ENCODE measurements around the gene PPP1R12C.

PPP1R12C gene

GRCh38 chr19:55091126-55091910, 26.1 kb downstream of the PPP1R12C start:
- ATAC-seq, result no peak
- no peak for TF ChIP-seq PATZ1 (CRISPR knock-in tag; IDR thresholded peaks at IDR 0.05; ENCODE audit: borderline replicate concordance)
- no peak for TF ChIP-seq CSRNP3 (CRISPR knock-in tag; IDR thresholded peaks at IDR 0.05)
- TF ChIP-seq TCF4 (CRISPR knock-in tag; IDR thresholded peaks at IDR 0.05; ENCODE audit: borderline replicate concordance), result no peak
- TF ChIP-seq POU6F1 (CRISPR knock-in tag; IDR thresholded peaks at IDR 0.05; ENCODE audit: borderline replicate concordance, low read depth), result no peak
- no peak for TF ChIP-seq ISL1 (CRISPR knock-in tag; IDR thresholded peaks at IDR 0.05)
- TF ChIP-seq CREB5 (CRISPR knock-in tag; IDR thresholded peaks at IDR 0.05; ENCODE audit: low read depth), result no peak
- no peak for TF ChIP-seq CSDC2 (CRISPR knock-in tag; IDR thresholded peaks at IDR 0.05)
- no peak for TF ChIP-seq PPARA (CRISPR knock-in tag; IDR thresholded peaks at IDR 0.05; ENCODE audit: borderline replicate concordance)
- no peak for TF ChIP-seq SNAI2 (CRISPR knock-in tag; IDR thresholded peaks at IDR 0.05)
- TF ChIP-seq ZC3H10 (CRISPR knock-in tag; IDR thresholded peaks at IDR 0.05), result no peak
- no peak for TF ChIP-seq ZFP3 (CRISPR knock-in tag; IDR thresholded peaks at IDR 0.05)
- no peak for TF ChIP-seq ARNTL (CRISPR knock-in tag; IDR thresholded peaks at IDR 0.05; ENCODE audit: borderline replicate concordance, low read depth)
- TF ChIP-seq TOX (CRISPR knock-in tag; IDR thresholded peaks at IDR 0.05; ENCODE audit: borderline replicate concordance), result no peak
- TF ChIP-seq RARB (CRISPR knock-in tag; IDR thresholded peaks at IDR 0.05), result no peak
- TF ChIP-seq ESRRG (CRISPR knock-in tag; IDR thresholded peaks at IDR 0.05), result no peak
- TF ChIP-seq OSR1 (CRISPR knock-in tag; IDR thresholded peaks at IDR 0.05), result no peak
- TF ChIP-seq ZNF8 (CRISPR knock-in tag; IDR thresholded peaks at IDR 0.05), result no peak
- TF ChIP-seq ZNF70 (CRISPR knock-in tag; IDR thresholded peaks at IDR 0.05), result no peak
- no peak for TF ChIP-seq GLIS3 (CRISPR knock-in tag; IDR thresholded peaks at IDR 0.05)
- no peak for TF ChIP-seq ZFP30 (CRISPR knock-in tag; IDR thresholded peaks at IDR 0.05)

GRCh38 chr19:55090564-55090963, 26.9 kb downstream of the PPP1R12C start:
- TF ChIP-seq ESRRG (CRISPR knock-in tag; IDR thresholded peaks at IDR 0.05) (no peak), GLIS3 (CRISPR knock-in tag; IDR thresholded peaks at IDR 0.05) (no peak), POU6F1 (CRISPR knock-in tag; IDR thresholded peaks at IDR 0.05; ENCODE audit: borderline replicate concordance, low read depth) (no peak), ZNF70 (CRISPR knock-in tag; IDR thresholded peaks at IDR 0.05) (no peak)
- ATAC-seq, result no peak

GRCh38 chr19:55089342-55089944, 28.0 kb downstream of the PPP1R12C start:
- no peak for ATAC-seq
- TF ChIP-seq RARB (CRISPR knock-in tag; IDR thresholded peaks at IDR 0.05), result no peak
- TF ChIP-seq CSDC2 (CRISPR knock-in tag; IDR thresholded peaks at IDR 0.05), result no peak
- no peak for TF ChIP-seq PPARA (CRISPR knock-in tag; IDR thresholded peaks at IDR 0.05; ENCODE audit: borderline replicate concordance)
- no peak for TF ChIP-seq ZNF8 (CRISPR knock-in tag; IDR thresholded peaks at IDR 0.05)
- TF ChIP-seq ESRRG (CRISPR knock-in tag; IDR thresholded peaks at IDR 0.05), result no peak
- TF ChIP-seq POU6F1 (CRISPR knock-in tag; IDR thresholded peaks at IDR 0.05; ENCODE audit: borderline replicate concordance, low read depth), result no peak
- TF ChIP-seq ZNF565 (CRISPR knock-in tag; conservative IDR thresholded peaks at IDR 0.05; ENCODE audit: low read depth), result no peak
- no peak for TF ChIP-seq SNAI2 (CRISPR knock-in tag; IDR thresholded peaks at IDR 0.05)
